Measurements from ENCODE around the gene FREY1.

FREY1 gene, protein sequence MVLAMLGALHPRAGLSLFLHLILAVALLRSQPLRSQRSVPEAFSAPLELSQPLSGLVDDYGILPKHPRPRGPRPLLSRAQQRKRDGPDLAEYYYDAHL

GRCh38 chr11:45906965-45907611 lies at the start of gene FREY1:
Gene FREY1 (minus strand): TSS chr11:45907271. CDS start chr11:45907245, 26 bp downstream.
- DNase-seq: no peak

GRCh38 chr11:45949992-45950407 lies 42.9 kb upstream of the FREY1 start:
- no peak for DNase-seq

- DNase-seq: no peak
Observed at GRCh38 chr11:45948356-45948755, 41.3 kb upstream of the FREY1 start.

GRCh38 chr11:45947885-45948284 lies 40.8 kb upstream of the FREY1 start:
- no peak for DNase-seq

- DNase-seq: no peak
Observed at GRCh38 chr11:45945397-45945999, 38.4 kb upstream of the FREY1 start.

GRCh38 chr11:45942381-45942780 lies 35.3 kb upstream of the FREY1 start:
- DNase-seq: no peak

DNA sequence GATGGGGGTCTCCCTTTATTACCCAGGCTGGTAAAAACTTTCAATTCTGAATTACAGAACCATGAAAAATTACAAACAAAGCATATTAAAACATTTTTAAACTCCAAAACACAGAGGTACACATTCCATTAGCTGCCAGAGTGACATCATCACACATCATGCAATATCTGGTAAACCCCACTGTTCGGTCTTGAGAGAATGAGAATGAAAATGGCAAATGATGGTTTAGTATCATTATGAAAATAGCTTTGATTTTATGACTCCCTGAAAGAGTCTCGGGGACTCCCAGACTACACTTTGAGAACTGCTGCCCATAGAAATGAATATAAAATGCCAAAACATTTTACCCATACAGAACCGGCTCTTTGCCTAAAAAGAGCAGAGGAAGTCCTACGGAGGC lies 34.2 kb upstream of the FREY1 start:
- no peak for DNase-seq

- DNase-seq: no peak
Observed at GRCh38 chr11:45939836-45940235, 32.8 kb upstream of the FREY1 start.

DNA sequence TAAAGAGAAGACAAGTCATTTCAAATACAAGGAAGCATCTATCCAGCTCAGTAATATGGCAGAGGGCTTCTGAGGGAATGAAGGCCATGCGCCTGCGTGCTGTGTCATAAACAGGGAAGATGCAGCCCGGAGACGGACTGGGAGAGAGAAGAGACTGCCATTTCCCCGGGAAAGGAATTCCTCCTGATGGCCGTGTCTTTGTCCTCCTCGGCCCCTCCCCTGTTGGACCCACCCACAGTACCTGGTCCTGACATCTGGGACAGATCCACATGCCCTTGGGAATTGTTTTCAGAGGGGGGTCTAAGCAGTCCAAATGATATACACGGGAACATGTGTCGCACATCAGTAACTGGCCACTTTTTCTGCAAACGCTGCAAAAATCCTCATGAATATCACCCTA lies 30.8 kb upstream of the FREY1 start:
- no peak for DNase-seq

DNA sequence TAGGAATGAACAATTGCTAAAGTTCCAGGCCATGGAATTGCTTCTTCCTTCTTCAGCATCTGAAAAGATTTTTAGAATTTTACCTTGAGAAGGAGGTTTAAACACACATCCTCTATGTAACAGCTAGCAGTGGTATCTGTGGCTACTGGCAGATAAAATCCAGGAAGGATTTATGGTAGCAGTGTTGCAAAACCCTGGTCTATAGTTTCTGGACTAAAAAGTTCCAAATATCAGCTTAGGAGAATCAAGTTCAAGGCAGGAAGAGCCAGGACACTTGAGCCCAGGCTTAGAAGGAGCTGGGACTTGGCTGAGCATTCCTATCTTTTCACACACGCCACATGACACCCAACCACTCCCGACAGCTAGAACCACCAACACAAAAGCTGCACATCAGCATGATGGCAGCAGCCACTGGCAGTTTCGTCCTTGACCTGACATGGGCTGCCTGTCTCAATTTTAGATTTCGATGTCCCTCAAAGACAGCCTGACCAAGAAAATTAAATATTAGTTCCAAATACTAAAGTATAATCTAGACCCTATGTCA lies 29.5 kb upstream of the FREY1 start:
- DNase-seq: no peak

DNA sequence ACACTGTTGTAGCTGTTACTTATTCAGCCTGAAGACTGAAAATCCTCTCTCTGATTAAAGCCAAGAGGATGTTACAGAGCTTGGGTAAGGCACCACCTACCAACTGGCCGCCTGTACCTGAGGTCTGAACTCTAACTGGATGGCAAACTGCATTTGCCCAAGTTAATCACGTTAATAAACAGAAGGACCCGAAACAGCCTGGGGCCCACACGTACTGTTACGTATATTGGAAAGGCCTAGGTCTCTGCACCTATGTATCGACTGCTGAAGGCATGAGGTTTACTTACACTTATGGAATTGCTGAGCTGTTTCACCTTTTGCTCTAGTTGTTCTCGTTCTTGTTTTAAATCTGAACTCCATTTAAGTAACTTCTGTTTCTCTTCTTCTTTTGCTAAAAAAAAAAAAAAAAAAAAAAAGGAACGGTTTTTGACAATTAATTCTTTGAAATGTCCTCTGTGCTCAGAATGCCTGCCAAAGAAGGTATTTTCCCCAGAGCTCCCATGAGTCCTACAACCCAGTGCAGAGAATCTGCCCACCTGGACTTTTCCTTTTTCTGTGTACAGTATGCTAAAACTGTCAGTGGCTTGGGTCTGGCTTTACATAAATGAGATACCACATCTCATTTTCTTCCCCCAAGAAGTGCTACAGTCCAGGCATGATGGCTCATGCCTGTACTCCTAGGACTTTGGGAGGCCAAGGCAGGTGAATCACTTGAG lies 28.4 kb upstream of the FREY1 start:
- no peak for DNase-seq

GRCh38 chr11:45934580-45935318 lies 27.7 kb upstream of the FREY1 start:
- DNase-seq: no peak

DNA sequence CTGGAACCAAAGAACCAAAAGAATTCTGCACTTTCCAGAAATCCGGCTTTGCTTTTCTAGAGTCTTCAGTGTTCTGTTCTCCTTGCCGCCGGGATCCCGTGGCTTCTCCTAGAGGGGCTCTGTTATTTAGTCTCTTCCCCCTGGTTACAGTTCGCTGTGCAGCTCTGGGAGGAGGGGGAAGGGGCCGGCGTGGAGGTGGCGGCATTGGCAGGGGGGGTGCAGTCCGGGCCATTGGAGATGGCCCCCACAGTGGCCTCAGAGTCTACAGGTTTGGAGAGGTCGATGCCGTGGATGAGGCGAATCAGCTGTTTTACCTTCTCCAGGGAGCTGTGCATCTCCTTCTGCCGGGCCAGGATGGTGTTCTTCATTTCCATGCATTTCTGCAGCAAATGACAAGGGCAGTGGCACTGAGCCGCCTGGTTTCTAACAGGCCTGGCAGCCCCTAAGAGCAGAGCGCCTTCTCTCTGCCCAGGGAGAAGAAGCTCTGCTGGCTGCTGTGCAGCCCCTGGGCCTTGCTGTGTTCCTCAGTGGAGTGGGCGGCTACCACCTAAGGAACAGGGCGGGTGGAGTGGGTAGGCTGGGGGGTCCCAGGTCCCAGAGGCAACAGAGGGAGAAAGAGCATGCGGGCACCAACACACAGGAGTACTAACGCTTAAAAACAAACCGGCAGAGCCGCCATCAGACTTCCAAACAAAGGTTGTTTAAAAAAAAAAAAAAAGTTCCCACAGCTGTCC lies 26.9 kb upstream of the FREY1 start:
- no peak for DNase-seq

GRCh38 chr11:45933131-45933831 lies 26.2 kb upstream of the FREY1 start:
- peak in 1 of 2 donors; percentile 63 for DNase-seq

DNA sequence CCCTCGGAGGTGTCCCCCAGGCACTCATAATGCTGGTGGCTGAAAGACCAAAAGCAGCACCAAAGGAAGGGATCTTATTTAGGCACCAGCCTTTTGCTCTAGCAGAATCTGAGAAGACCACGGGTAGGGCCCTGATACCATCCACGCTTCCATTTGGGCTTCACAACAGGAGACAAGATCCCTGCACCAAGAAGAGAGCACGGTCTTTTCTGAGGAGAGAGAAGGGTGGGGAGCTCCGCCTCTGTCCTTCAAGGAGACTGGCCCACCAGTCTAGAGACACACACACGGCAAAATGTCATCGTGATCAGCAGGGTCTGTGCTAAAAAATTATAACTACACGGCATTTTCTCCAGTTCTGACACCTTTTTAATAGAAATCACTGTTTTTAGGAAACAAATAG lies 25.1 kb upstream of the FREY1 start:
- no peak for DNase-seq

- DNase-seq: no peak
Observed at GRCh38 chr11:45931739-45932138, 24.7 kb upstream of the FREY1 start.

- no peak for DNase-seq
Observed at GRCh38 chr11:45930951-45931570, 24.0 kb upstream of the FREY1 start.

- DNase-seq: peak; percentile 57 to 84
Observed at GRCh38 chr11:45930031-45930794, 23.1 kb upstream of the FREY1 start.

DNA sequence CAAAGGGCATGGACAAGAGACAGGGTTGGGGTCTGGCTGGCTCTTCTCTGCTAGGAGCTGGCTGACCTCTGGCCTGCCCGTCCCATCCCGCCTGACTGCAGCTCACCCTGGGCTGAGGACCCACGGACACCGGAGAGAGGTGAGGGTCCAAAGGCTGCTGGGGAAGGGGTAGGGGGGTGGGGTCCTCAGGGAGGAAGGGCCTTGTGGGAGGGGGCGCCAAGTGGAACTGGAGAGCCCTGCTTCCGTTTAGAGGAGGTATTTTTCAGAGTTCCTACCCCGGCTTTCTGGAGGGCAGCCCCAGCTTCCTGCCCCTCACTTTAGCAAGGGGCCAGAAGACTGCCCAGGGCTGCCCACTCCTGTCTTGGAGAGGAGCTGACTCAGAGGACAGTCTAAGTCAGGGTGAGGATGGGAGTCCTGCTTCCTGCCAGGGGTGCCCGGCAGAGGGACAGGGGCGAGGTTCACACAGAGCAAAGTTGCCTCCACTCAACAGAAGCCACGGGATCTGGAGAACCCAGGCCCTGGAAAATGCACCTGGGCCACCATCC lies 22.5 kb upstream of the FREY1 start:
- DNase-seq: no peak
